ENCODE results near the gene NUDT8. TPM values are rescaled to one million over a fixed set of nuclear protein-coding genes. Genes with fewer than 3 reads are reported as not detected.
A peak's percentile ranks its signal among the peaks of the same experiment; 100 is the strongest.

The NUDT8 gene
- total and polyA plus RNA-seq, 10 of the 15 experiments (the other 5 are each of a cell fraction or from before 2014, with no cell fraction given), result 0.32 to 18.2 (median 9.8) TPM

DNA sequence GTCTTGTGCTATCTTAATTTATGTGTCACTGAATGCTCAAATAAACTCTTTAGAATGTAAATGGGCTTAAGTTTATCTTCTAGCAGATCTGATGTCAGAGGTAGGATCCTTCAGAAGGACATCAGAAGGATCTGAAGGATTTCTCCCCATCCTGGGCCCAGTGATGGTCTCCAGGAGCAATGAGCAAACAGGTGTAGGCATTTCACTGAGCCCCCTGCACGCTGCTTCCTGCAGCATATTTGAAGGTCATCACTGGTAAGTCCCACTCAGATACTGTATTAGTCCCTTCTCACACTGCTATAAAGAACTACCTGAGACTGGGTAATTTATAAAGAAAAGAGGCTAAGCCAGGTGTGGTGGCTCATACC is 41.6 kb downstream of the NUDT8 start (continued):
- TF ChIP-seq ESRRA (IDR thresholded peaks at IDR 0.05; ENCODE audit: low read length) (peak; percentile 30; the same call in 1 of the 2 replicates), ETV6 (conservative IDR thresholded peaks at IDR 0.05 in 1 of 2, IDR thresholded peaks at IDR 0.05 in 1 of 2; ENCODE audit: borderline replicate concordance in 1 of 2, low read depth in 1 of 2) (0 out of 4 replicates have a peak, but pooled peaks of 1 of the 2 experiments have one; percentile 8), IKZF2 (IDR thresholded peaks at IDR 0.05) (peak in 1 of 2 experiments; percentile 7; a peak in 1 of 4 replicates), JUNB (IDR thresholded peaks at IDR 0.05) (peak; percentile 10; the same call in 1 of the 2 replicates), MTA2 (IDR thresholded peaks at IDR 0.05; ENCODE audit: low read depth) (peak; percentile 52; the same call in 1 of the 2 replicates), ATF7 (IDR thresholded peaks at IDR 0.05; ENCODE audit: low read depth) (peak; percentile 49), ZNF384 (IDR thresholded peaks at IDR 0.05; ENCODE audit: borderline replicate concordance, low read depth, low read length) (no peak), RFX5 (IDR thresholded peaks at IDR 0.05; ENCODE audit: low read depth, low read length) (no peak), GATAD2B (conservative IDR thresholded peaks at IDR 0.05; ENCODE audit: low read depth) (peak; percentile 33; the same call in 1 of the 2 replicates)
- TF ChIP-seq, protein P1, sequence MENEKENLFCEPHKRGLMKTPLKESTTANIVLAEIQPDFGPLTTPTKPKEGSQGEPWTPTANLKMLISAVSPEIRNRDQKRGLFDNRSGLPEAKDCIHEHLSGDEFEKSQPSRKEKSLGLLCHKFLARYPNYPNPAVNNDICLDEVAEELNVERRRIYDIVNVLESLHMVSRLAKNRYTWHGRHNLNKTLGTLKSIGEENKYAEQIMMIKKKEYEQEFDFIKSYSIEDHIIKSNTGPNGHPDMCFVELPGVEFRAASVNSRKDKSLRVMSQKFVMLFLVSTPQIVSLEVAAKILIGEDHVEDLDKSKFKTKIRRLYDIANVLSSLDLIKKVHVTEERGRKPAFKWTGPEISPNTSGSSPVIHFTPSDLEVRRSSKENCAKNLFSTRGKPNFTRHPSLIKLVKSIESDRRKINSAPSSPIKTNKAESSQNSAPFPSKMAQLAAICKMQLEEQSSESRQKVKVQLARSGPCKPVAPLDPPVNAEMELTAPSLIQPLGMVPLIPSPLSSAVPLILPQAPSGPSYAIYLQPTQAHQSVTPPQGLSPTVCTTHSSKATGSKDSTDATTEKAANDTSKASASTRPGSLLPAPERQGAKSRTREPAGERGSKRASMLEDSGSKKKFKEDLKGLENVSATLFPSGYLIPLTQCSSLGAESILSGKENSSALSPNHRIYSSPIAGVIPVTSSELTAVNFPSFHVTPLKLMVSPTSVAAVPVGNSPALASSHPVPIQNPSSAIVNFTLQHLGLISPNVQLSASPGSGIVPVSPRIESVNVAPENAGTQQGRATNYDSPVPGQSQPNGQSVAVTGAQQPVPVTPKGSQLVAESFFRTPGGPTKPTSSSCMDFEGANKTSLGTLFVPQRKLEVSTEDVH (IDR thresholded peaks at IDR 0.05; ENCODE audit: low read depth, partially characterized antibody), result peak; percentile 30
